Stimulated activated CD4-positive, alpha-beta T cell treated with anti-CD3 and anti-CD28 coated beads, TNF-alpha, amount 100 ng/mL, for 48 hours (primary cell): ENCODE results near the gene ZNF652.
"Not testable (repeated sequence)": the region's sequence is repeated elsewhere in the genome, so short reads cannot be mapped to it uniquely, and the experiment has no call there.

Source experiments
- DNase-seq, 3 donors: peaks; one replicate each; pipeline ENCODE4 v3.0.0-alpha.2; 2020; ENCODE audit warnings: low read depth in 3 of 3

ZNF652 gene

DNA sequence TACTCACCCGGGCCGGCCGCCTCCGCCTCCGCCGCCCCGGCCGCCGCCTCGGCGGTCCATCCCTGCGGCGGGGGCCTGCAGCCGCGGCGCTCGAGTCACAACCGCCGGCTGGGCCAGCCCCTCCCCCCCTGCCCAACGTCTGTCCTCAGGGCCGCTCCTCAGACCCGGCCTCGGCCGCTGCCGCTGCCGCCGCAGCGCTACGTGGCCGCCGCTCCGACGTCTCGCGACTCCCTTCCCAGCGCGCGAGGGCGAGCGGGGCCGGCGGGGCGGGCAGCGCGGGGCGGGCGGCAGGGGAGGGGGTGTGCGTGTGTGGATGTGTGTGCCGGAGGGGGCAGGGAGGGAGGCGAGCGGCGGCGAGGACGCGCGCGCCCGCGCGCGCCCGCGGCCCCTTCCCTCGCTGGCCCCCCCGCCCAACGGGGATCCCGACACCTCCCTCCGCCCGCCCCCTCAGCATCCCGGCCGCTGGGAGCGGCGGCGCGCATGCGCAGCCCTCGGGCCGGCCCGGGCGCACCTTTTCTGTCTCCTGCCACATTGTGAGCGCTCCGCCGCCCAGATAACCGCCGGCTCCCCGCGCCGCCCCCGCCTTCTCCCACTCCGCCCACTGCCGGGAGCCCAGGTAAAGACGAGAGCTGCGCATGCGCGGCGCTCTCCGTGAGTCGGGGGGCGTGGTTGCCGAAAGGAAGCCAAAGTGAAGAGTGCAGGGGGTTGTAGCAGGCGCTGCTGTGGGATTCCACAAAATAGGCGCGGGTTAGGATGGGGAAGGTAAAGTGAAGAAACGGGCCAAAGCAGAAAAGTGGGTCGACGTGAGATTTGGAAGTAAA is at the start of gene ZNF652:
TSS of gene ZNF652 (minus strand) at position 349 of the 821 bp plus-strand sequence. CDS start 44,525 bp downstream, outside the sequence.
- DNase-seq = peak; percentile 72 to 84 (median 75)

DNA sequence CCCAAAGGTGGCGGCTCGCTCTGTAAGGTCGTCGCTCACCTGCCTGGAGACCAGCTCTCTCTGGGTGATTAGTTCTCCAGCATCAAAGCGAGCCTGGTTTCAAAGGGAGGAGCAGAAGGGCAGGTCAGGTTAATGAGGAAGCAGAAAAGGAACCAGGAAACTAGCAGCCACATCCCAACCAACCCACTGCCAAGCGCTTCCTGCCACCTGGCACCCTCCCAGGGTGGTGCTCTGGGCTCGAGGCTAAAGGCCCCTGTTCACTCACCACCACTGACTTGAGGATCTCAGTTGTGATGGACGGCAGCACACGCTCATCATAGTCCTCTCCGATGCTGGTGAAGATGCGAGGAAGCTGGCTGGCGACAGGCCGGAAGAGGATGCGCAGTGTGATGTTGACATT is 47.0 kb upstream of the ZNF652 start:
- no peak for DNase-seq

DNA sequence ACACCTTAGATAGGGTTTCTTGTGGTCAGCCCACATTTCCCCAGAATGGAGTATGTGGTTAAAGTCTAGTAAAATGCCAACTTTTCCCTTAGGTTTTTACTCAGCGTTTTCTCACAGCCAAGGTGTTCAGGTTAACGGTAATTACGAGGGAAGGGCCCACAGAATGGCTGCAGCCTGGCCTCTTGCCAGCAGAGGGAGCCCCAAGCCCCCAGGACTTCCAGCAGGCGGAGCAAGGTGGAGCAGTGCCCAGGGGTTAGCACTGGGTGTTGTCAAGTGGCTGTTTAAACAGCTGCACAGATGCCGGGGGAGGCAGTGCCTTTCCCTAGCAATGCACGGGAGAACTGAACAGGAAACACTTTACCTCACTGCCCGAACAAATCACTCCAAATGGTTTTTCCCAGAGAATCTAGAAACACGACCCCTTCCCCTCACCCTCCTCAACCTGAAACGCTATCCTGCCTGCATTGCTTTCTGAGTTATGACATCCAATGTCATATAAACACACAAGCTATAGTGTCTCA is 46.0 kb upstream of the ZNF652 start:
- DNase-seq = peak; percentile 69 to 77 (median 71)

DNA sequence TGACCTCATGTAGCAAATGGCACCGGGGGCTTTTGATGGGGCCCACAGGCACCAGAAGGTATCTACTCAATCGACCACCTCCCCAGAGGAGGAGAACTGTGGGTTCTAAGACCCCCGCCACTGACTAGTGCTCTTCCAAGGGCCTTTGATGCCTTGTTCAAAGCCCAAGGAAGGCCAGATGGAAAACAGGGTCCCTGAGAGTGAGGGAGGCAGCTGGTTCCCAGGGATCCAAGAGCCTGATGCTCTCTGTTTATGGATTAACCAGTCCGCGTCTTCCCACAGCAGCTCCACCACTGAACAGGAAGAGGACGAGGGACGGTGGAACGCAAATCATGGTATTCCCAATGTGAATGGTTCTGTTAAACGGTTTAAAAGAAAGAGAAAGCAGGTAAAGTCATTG is 45.0 kb upstream of the ZNF652 start:
- DNase-seq = no peak

DNA sequence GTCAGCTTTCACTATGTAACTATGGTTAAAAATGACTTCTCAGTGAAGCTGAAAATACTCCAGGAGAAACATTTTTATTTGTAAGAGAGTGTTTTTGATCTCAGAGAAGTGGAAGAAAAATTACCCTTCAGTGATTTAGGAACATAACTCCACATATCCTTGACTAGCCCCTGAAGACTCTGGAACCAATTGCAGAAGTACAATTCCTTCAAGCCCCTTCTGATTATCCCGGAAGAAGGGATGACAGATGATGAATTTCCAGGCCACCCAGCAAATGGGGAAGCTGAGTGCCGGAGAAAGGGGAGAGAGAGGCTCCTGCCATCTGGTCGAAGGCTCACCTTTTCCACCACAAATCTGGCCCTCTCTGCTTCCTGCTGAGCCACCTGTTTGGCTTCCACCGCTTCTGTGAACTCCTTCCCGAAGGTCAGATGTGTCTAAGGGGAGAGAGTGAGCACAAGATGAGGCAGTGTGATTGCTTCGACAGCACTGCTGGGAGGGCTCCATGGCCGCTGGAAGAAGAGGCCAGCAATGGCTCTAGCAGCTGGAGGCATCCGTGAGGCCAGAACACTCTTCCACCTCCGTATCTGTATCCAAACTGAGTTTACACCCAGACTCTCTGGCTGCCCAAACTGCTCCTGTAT is 44.5 kb upstream of the ZNF652 start:
- DNase-seq = no peak

DNA sequence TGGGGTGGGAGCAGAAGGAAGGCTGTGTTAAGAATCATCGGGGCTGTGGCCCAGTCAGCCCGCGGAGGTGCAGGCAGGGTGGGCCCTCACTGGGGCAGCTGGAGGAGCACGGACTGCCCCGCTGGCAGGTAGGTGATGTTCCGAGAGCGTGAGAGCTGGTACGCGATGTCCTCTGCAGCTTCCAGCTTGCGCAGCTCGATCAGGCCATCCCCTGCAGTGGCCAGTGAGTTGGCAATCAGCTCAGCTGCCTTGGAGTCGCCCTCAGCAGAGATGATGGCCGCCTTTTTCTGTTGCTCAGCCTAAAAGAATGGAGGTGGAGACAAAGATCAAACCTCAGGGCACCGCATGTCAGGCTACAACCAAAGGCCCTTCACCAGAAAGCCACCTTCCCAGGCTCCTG is 42.9 kb upstream of the ZNF652 start:
- DNase-seq = no peak

DNA sequence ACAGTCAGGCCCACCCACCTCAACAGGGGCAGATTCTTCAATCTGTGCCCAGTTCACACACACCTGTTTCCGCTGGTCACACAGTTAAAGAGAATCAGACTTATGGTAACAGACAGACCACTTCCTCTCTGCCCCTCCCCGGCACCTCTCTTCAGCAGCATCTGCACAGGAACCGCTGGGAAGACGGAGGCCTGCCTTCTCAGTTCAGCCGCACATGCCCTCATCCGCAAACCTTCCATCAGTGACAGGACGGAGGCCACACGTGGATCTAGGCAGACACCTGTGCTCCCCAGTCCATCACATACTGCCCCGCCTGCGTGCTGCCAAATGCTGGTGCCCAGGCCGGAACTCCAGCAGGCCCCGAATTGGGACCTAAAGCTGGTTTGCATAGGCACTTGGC is 42.3 kb upstream of the ZNF652 start:
- DNase-seq = no peak

DNA sequence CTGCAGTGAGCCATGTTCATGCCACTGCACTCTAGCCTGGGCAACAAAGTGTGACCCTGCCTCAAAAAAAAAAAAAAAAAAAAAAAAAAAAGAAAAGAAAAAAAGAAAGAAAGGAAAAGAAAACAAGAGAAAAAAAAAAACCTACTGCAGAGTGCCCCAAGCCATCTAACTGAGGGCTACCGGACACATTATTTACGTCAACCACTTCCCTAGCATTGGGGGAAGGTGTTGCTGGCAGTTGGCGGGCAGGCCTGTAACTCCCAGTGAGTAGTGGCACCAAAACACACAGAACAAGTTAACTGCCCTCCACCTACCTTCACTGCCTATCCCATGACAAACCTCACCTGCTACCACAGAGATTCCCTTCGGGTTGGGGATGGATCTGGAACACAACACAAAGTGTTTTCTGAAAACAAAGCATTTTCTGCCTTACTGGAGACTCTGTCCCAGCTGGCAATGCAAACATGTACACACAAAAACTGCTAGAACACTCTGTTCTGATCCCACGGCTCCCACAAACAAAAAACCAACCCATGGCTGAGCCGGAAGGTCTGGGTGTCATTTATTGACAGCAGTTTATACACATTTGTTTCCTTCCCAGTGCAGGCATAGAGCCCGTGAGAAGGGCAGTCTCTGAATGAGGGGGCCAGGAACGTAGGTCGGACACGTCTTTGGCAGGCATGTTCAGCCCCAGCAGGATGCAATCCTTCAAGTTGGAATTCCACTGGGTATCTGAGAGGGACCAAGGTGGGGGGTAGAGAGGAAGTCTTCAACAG is 41.7 kb upstream of the ZNF652 start:
- no peak for DNase-seq

DNA sequence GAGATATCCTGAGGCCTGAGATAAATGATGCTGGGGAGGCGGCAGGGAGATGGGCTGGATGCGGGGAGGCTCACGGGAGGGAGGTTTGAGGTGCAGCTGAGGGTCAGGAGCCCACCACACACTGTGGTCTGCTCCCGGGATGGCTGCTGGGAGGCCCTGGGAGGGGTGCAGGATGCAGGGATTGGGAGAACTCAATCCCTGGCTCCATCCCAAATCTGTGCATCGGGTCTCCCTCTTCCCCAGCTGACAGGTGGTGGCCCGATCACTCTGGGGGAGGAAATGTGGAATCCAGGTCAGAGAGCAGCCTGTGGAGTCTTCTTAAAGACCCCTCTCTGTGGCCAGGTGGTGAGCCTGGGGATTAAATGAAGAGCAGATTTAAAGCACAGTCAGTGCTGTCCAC is 40.7 kb upstream of the ZNF652 start:
- DNase-seq = no peak

DNA sequence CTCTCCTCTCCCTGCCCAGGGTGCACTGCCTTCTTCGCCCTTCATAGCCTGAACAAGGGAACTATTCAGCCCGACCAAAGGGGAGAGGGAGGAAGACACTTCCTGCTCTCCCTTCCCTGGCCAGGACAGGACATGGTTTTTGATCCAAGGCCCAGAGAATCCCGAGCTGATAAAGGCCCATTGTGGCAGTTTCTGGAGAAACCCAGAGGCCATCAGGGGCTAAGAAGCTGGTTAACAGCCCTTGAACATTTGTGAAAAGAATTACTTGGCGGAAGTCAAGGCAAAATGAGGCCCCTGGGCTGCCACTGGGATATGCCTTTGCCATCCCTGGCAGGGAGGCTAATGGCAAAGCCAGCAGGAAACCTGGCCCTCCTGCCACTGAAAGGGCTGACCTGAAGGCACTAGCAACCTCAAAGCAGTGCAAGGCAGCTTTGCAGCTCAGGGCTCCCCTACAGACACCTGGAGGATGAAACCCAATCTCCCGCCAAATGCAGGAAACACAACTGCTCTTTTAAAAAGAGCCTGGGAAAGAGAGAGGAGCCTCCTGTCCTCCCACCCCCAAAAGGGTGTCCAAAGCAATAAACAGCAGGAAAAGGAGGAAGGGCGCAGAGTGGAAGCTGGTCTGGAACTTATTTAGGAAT is 40.0 kb upstream of the ZNF652 start:
- no peak for DNase-seq

DNA sequence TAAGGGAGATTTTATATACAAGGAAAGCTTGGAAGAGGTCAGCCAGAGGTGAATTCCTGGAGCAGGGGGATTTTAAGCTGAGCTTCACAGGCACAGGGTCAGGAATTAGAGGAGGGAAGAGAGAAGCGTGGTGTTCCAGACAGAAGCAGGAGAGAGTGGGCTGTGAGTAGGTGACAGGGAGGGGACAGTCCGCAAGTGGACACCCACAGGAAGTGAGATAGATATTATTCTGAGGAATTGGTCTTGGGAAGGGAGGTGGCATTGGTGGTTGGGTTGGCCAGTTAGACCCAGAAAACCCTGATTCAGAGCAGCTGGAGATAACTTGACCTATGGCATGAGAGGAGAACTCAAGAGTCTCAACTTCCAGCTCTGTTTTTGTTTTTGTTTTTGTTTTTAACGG is 37.9 kb upstream of the ZNF652 start:
- DNase-seq = no peak

DNA sequence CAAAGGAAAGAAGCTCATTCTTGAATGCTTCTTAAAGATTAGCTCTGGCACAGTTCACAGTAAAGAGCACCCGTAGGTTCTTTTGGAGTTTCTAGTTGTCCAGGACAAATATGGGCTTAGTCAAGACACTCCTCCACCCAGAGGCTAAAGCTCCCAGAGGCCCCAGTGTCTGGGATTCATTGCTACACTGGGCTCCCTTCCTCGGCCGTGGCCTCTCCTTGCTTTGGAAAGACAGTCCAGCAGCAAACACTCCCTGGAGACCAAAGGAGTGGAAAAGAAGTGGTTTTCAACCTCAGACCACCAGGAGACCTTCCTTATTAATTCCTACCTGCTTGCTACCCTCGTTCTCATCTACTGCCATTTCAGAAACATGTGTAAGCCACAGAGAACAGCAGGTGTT is 35.5 kb upstream of the ZNF652 start:
- DNase-seq = no peak

DNA sequence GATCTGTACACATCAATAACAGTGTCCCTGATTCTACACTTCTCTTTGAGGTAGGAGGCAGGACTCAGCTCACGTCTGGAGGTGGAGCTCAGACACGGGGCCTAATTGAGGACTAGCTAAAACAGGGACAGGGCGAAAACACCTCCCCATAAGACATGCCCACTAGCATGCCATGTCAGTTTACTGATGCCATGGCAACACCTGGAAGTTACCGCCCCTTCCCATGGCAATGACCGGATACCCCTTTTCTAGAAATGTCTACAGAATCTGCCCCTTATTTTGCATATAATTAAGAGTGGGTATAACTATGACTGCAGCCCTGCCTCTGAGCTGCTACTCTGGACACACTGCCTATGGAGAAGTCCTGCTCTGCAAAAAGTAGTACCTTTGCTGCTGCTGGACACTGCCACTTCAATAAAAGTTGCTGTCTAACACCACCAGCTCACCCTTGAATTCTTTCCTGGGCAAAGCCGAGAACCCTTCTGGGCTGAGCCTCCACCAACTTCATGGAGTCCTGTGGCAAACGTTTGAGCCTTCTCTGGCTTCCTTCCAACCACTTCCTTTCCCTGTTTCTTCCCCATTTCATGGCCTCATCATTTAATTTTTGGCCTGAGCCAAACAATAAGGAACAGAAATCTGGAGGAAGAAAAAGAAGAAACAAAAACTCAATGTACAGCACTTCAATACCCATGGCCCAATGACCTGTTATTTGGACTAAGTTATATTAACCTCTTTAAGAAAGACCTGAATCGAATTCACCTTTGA is 31.6 kb upstream of the ZNF652 start:
- DNase-seq = no peak

DNA sequence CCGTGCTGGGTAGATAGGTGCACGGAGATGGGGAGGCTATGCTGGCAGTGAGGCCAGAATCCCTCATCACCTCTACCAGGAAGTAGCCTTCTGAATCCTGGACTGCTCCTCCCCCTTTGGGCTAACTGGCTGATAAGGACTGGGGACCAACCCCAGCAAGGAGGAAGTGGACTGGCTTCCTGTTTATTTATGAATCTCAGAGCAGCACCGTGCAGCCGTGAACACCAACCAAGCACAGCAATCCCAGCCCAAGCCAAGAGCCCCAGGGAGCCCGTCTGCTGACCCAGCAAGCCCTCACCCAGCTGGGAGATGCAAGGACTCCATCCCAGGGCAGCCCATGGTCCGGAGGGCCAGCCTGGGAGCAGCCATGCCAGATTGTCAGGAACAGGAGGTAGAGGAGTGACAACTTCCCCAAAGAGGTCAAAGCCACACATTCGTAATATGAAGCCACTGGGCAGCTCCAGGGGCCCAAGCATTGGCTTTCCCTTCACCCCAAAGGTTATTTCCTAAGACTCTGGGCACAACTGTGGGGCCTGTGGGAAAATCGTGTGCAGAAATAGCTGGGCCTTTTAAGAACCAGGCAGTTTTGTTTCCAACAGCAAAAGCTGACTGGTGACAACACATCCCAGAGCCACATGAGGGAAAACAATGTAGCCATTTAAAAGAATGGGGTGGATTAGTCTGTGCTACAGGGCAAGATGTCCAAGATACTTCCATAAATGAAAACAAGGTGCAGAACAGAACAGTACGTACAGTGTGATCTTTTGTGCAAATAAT is 28.7 kb upstream of the ZNF652 start:
- no peak for DNase-seq

DNA sequence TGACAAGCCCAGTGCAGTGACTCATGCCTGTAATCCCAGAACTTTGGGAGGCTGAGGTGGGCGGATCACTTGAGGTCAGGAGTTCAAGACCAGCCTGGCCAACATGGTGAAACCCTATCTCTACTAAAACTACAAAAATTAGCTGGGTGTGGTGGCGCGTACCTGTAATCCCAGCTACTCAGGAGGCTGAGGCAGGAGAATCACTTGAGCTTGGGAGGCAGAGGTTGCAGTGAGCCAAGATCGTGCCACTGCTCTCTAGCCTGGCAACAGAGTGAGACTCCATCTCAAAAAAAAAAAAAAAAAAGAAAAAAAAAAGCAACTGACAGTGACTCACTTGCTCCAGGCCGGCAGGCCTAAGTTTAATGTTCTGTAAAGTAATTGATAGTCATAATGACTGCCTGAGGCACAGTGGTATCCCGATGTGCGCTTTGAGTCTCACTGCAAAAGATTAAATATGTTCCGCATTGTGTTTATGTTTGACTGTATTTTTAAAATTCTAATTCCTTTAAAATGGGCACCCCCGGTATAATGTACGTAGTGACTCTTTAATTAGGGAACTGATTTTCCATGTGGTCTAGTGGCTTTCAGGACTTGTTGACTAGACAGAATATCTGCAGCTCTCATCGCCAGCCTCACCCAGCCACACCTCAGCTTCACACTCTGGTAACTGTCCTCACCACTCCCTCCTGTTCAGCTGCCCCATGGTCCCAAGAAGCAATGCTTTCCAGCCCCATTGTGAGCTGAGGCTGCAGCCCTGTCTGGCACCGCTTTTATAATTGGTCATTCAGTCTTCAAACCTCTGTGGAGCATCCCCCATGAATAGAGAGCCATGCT is 27.7 kb upstream of the ZNF652 start:
- DNase-seq = not testable (repeated sequence)

DNA sequence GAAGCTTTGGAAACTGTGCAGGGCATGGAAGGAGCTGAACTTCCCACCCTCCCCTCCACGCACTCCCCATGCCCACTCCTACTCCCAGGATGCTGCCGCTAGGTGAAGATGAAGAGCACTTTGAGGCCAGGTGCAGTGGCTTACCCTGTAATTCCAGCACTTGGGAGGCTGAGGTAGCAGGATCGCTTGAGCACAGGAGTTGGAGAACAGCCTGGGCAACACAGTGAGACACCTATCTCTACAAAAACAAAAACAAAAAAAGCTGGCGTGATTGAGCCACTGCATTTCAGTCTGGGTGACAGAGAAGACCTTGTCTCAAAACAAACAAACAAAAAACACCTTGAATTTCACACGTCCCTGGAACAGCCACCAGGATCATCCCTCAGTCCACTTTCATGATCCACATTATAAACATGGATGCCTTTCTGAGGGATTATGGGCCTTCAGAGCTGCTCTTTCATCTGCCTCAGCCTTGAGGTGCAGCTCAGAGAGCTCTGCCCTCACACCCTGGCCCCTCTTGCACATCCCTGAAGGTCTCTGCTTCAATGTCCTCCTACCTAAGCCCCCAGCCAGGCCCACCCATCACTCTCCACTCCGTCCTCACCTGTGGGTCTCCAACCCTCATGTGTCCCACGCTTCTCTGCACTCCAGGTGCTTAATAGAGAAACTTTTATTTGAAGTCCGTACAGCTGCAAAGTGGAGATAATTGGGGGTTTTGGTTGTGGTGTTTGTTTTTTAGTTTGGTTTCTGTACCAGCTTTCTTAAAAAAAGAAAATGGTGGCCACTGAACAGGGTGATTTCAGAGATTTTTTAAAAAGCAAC is 26.9 kb upstream of the ZNF652 start:
- DNase-seq = no peak

DNA sequence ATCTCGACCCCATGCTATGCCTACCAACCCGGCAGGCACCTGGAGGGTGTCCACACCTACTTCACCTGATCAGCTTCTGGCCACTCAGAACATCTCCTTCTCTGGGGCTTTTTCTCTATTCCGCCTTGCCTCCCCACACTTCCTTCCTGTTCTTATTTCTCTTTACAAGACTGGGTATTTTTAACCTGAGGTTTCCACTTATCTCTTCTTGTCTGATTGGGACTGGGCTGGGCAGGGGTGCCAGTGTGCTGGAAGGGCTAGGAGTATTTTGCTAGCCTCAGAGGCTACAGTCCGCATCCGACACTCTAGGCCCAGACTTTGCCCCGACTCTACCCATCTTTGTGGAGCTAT is 26.2 kb upstream of the ZNF652 start:
- DNase-seq = no peak

DNA sequence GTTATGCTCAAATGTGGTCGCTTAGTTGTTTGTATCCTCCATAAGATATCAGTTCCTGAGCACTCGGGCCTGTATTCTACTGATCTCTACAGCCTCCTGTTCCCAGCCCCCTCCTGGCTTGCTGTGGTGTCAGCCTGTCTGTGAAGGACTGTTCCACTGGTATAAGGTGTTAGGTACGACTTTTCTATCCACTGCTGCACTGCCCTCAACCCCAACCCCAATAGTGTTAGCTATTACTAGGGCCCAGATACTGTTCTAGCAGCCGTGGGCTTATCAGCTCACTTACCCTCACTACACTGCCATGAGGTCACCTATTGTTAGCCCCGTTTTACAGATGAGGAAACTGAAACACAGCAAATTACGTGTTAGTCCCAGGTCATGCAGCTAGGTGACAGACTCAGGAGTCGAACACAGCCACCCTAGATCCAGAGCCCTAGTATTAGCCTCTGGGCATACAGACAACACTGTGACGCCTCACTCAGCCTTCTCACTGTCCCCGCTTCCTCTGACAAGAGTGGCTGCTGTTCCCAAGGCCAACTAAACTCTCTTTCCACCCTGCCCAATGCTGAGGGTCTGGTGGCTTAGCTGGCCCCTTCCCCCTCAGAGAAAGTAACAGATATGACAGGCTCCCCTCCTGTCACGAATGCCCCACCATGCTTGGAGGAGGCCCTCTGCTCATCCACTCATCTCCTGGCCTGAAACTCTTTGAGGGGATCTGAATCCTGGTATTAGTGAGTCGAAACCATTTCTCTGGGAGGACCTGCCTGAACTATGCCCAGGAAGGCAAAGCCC is 25.6 kb upstream of the ZNF652 start:
- no peak for DNase-seq
